GM18508 (cell line): ENCODE results near the gene PPP2R1B.

Source experiments
- ATAC-seq: cut with Tn5 transposase; IDR thresholded peaks from one replicate; pipeline ENCODE4 v1.9.1; 2021; ENCODE audit warnings: moderate number of reproducible peaks; ENCODE audit not compliant: insufficient read depth, unreplicated experiment

The PPP2R1B gene

DNA sequence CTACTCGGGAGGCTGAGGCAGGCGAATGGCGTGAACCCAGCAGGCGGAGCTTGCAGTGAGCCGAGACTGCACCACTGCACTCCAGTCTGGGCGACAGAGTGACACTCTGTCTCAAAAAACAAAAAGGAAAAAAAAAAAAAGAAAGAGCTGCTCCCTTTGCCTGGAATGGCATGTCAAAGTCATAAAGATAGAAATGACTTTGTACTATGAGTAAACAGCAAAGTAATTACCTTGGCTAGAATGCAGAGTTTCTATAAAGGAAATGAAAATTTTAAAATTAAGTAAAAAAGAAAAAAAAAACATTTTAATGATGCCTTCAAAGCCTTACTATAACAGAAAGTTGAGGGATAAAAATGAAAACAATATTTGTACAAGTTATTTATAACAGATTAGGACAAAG is 10.1 kb downstream of the PPP2R1B start:
- no peak for ATAC-seq

DNA sequence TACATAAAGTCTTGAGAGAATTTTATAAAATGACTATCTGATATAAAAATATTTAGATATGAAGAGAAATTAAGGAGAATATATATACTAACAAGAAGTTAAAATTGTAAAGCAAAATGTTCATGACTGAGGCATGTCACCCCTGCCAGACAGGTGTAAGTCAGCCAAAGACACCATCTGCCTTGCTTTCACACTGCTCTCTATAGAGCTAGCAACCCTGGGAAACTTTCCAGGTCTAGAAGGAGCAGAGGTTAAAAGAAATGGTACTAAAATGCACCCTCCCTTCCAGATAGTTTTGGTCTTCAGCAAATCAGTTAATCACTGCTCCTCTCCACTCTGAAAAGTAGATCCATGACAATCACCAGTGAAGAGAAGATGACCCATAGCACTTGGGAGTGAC is 16.5 kb downstream of the PPP2R1B start:
- no peak for ATAC-seq

GRCh38 chr11:111748035-111748804 is 18.0 kb downstream of the PPP2R1B start:
- no peak for ATAC-seq

GRCh38 chr11:111745719-111746504 is 20.3 kb downstream of the PPP2R1B start:
- no peak for ATAC-seq

- no peak for ATAC-seq
Observed at GRCh38 chr11:111743700-111744099, 22.5 kb downstream of the PPP2R1B start.

GRCh38 chr11:111741751-111742150 is 24.4 kb downstream of the PPP2R1B start:
- ATAC-seq = no peak

- ATAC-seq = no peak
Observed at GRCh38 chr11:111739299-111739698, 26.9 kb downstream of the PPP2R1B start.

GRCh38 chr11:111737444-111738210 is 28.6 kb downstream of the PPP2R1B start:
- ATAC-seq = no peak

DNA sequence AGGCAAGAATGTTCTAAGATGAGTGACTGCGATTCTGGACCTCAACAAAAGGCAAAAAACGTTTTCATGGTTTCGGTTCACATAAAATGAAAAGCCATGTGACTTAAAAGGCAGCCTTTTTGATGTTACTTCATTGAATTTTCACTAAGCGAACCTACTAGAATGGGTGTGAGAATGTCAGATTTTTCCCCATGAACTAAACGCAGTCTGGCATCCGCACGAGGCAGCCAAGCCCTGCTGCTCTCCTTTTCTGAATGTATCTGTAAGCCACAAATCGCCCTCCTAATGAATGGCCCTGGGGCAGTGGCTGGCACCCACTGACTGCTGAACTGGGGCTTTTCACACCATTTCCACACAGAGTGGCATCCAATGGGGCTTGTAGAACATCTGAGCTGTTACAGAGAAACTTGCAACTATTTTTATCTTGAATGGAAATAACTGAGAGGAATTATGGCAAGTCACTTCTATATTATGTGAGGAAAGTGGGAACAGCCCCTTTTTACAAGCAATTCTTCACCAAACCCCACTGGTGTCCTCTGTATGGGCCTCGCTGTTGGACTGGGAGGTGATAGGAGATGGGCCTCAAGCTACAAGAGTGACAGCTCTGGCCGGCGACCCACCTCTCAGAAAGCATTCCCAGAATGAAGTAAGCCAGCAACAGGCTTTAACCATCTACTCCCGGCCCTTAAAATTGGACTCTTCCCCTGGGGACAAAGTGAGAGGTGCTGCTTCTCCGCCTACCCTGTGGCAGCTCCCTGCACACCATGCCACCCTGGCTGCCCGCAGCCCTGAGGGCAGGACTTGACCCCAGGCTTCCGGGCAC is 29.4 kb downstream of the PPP2R1B start:
- no peak for ATAC-seq

DNA sequence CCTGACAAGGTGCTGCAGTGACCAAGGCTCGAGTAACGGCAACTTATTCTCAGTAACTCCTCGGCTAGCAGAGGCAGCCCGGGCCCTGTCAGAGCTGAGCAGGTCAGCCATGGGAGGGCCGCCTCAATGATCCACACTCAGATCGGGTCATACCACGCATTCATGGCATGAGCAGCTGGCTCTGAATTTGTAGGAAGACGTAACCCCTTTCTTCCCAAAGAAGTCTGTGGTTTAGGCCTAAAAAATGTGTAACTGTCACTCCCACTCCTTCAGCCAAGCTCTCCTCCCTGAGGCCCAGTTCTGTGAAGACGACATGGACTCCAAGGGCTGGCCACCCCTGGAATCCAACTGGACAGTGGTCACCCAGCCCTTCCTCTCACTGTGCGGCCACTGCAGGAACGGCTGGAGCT is 30.0 kb downstream of the PPP2R1B start:
- ATAC-seq = no peak

DNA sequence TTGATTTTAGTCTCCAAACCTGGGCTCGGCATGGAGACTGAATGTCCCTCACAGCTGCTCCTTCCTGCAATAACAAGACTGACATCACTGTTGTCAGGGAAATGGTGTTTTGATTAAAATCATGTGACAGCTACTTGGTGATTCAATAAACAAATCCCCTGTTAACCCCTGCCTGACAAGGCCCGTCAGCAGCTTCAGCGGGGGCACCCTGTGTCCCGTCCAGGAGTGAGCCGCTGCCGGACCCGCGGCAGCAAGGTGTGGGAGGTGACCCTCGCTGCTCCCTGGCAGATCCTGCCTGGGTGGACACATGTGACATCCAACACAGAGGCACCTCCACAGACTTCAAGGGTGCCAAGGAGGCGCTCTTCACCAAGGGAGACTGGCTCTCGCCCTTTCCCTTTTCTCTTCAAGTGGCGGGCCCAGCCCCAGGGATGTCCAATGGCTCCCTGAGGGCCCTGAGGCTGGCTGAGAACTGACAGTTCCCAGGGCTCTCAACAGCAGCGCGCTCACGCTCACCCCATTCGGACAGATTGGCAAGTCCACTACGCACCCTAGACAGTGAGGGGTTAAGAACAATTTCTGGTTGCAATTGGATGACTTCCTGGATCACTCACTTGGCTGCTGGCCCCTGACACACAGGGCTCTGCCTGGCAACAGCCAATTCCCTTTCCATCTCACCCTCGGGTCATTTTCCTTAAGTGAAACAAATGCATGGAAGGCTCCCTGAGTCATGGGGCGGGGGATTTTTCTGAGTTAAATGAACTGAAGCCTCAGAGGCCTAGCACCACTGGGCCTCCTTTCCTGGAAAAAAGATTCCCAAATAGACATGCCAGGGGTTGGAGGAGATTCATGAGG is 30.7 kb downstream of the PPP2R1B start:
- ATAC-seq = no peak

GRCh38 chr11:111734954-111735261 is 31.3 kb downstream of the PPP2R1B start:
- no peak for ATAC-seq

DNA sequence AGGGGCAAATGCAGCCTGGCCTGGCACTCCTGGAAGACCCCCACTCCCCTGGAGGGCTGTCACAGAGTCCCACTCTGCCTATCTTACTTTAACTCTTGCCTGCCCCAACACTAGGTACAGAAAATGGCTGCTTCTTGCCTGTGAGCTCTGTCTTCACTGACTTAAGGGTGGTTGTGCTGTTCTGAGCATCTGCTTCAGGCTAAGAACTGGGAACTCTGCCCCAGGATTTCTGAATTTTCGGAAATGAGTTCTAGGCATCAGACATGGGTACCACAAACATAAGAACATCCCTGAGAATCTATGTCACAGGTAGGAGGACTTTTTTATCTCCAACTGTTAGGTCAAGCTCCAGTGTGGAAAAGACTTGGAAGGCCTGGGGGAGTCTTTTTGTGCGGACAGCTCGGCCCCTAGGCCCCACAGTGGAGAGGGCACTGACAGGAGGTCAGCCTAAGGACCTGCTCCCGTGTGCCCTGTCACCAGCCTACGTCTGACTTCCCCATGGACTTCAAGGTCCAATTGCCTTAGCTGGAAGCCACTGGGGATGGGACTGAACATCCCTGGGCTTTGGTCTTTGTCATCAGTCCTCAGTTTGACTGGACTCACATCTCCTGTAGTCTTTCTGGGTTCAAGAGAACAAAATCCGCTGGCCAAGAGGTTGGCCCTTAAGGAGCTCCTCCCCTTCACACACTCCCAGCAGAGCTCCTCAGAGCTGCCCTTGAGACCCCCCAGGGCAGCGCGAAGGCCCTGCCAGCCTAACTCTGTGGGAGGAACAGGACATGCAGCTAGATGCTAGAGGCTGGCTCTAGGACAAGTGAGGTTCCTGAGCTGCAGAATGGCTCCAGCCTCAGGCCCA is 31.9 kb downstream of the PPP2R1B start:
- no peak for ATAC-seq

DNA sequence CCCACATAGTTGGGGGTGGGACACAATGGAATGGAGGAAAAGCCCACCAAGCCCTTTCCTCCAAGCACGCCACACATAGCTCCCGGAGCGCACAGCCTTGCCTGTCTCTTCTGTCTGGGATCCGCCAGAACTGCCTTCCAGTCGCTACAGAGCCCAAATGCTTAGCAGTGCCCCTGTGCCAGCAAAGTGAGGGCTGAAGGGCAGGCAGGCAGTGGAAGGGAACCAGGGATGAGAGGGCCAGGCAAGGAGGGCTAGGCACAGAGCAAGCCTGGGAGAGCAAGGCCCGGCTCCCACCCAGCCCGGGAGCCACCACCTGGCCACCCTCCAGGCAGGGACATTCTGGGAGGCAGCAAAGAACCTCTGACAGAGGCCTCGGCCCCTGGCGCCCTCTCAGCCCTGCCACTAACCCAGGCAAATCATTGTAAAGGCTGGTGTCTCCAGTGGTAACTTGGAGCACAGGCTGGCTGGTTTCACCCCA is 32.5 kb downstream of the PPP2R1B start:
- no peak for ATAC-seq

- no peak for ATAC-seq
Observed at GRCh38 chr11:111733016-111733415, 33.2 kb downstream of the PPP2R1B start.

DNA sequence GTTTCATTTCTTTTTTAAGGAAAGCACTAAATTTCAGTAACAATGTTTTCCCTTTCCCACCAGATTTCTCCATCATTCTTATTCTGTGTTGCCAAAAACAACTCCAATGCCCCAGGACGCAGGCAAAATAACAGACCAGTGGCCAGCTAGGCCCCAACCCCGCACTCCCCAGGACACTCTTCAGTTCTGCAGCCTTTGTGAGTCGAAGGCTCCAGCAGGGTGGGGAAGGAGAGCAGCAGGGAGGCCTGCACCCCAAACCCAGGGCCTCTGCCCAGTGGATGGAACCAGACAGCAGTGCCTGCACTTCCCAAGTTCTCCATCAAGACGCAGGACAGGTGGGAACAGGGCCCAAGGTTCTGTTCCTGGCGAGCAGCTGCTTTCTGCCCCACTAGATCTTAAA is 34.4 kb downstream of the PPP2R1B start:
- ATAC-seq = no peak

DNA sequence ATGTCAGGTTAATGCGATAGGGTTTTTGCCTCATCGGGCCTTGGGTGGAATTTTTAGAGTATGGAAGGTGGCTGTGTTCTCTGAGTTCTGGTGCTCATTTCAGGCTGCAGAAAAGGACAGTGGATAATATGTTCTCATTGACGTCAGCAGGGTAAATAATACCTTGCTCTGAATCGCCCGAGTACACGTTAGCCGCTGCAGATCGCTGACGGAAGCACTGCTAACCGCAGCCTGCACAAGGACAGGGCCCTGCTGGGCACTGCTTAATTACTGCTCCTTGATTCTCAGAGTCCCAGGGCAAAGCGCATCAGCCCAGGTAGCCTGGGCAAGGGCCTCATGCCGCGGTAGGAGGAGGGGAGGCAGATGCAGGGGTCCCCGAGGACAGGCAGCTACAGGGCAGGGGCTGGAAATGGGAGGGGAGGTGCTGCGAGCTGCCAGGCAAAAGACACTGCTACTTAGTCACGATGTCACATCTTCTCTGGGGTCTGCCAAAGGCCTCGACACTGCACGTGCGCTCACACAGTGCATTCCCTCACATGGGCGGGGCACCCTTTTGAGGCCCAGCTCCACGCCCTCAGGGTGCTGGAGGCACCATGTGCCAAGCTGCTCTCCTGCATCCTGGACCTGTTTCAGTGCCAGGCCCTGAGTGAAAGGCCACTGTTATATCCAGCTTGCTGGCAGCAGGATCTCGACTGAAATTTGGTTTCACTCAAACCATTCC is 35.2 kb downstream of the PPP2R1B start:
- no peak for ATAC-seq

GRCh38 chr11:111729831-111730311 is 36.3 kb downstream of the PPP2R1B start:
- ATAC-seq = no peak
